GF-D8 (cell line): Measurements from ENCODE around the gene THSD4.

Source experiments
- DNase-seq: peaks from one replicate; lab custom pipeline; 2025; lab: John Stamatoyannopoulos, UW

The THSD4 gene

GRCh38 chr15:71753346-71753745, 638.1 kb downstream of the THSD4 start:
- no peak for DNase-seq

GRCh38 chr15:71754660-71755059, 639.4 kb downstream of the THSD4 start:
- no peak for DNase-seq

GRCh38 chr15:71755092-71755970, 640.1 kb downstream of the THSD4 start:
- DNase-seq, result no peak

- DNase-seq, result no peak
Observed at GRCh38 chr15:71756599-71757352, 641.5 kb downstream of the THSD4 start.

GRCh38 chr15:71757741-71758530, 642.7 kb downstream of the THSD4 start:
- no peak for DNase-seq

- no peak for DNase-seq
Observed at GRCh38 chr15:71758711-71759110, 643.4 kb downstream of the THSD4 start.

- no peak for DNase-seq
Observed at GRCh38 chr15:71760852-71761251, 645.6 kb downstream of the THSD4 start.

- no peak for DNase-seq
Observed at GRCh38 chr15:71761649-71762048, 646.4 kb downstream of the THSD4 start.

- DNase-seq, result no peak
Observed at GRCh38 chr15:71768184-71768583, 652.9 kb downstream of the THSD4 start.

- DNase-seq, result no peak
Observed at GRCh38 chr15:71773206-71773859, 658.1 kb downstream of the THSD4 start.

- DNase-seq, result no peak
Observed at GRCh38 chr15:71775856-71776255, 660.6 kb downstream of the THSD4 start.

- DNase-seq, result no peak
Observed at GRCh38 chr15:71776304-71776703, 661.0 kb downstream of the THSD4 start.

GRCh38 chr15:71777216-71777943, 662.1 kb downstream of the THSD4 start:
- DNase-seq, result no peak

GRCh38 chr15:71779073-71779797, 664.0 kb downstream of the THSD4 start:
- no peak for DNase-seq

GRCh38 chr15:71780115-71780976, 665.1 kb downstream of the THSD4 start:
- no peak for DNase-seq

- no peak for DNase-seq
Observed at GRCh38 chr15:71781179-71781964, 666.1 kb downstream of the THSD4 start.

- no peak for DNase-seq
Observed at GRCh38 chr15:71781965-71782265, 666.6 kb downstream of the THSD4 start.

GRCh38 chr15:71782422-71783165, 667.3 kb downstream of the THSD4 start:
- DNase-seq, result no peak
